SH-SY5Y (cell line): ENCODE measurements around the gene NR1I3.

Experiments used
- GATA2 ChIP-seq: IDR thresholded peaks from 2 replicates; pipeline ENCODE4 v1.6.1; 2011; ENCODE audit warnings: mild to moderate bottlenecking, low read depth, low read length
- GATA3 ChIP-seq: IDR thresholded peaks from 2 replicates; pipeline ENCODE4 v1.6.1; 2011; ENCODE audit warnings: low read depth, mild to moderate bottlenecking, low read length, moderate library complexity

GRCh38 chr1:161190962-161191521 is 47.0 kb downstream of the NR1I3 start:
- no peak for TF ChIP-seq GATA3
- TF ChIP-seq GATA2, result no peak
